ENCODE results near the gene ZSWIM6. TPM values are rescaled to one million over a fixed set of nuclear protein-coding genes. Genes with fewer than 3 reads are reported as not detected.

Gene ZSWIM6
- total and polyA plus RNA-seq, 12 donors = 2.1 to 10.3 (median 6.7) TPM

DNA sequence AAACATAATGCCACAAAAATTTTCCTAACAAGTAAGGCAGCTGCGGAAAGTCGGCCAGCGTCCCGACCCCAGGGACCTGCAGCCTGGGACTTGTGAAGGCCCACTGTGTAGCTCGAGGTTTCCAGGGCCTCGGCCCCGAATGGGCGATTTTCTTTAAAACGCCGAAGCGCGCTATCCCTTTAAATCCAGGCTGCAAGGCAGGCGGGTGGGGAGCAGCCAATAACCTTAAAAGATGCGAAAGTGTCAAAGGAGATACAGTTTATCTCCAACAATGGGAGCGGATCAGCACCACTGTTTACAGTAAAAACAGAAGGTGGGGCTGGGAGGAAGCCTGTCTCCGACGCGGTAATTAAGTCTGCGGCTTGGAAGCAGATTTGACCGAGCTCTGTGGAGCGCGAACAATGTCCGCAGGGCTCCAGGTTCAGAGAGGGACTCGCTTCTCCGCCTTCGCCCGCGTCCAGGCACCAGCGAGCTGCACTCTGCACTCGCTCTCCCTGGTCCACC, 1.7 kb upstream of the ZSWIM6 start:
- no peaks in the 10 kb centered on the region for H3K36me3 ChIP-seq

DNA sequence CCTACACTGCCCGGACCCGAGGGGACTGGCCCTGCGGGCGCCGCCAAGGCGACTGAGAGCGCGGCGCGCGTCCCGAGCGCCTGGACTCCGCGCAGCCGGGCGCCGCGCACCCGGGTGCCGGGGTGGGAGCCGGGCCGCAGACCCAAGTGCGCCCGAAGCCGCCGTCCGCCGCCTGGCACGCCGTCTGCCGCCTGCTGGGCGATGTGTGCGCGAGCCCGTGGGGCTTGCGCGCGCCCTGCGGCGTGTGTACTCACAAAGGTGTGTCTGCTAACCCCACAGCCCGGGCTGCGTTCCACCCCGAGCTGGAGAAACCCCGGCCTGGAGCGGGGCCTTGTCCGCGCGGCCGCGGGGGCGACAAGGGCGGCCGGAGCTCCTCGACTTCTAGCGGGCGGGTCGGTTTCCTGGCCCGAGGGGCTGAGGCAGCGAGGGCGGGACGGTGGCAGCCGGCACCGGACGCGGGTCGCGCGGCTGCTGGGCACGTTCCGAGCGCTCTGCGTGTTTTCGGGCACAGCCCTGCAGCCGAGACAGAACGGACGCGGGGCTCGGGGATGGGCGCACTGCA, 1.1 kb upstream of the ZSWIM6 start:
- 0 to 1% methylated on average over 75 to 80 of the region's 80 CpGs for WGBS, 2 donors
- no peaks in the 10 kb centered on the region for H3K9me3 ChIP-seq
- peak; percentile 60 to 78 for DNase-seq
- TF ChIP-seq, protein P1, sequence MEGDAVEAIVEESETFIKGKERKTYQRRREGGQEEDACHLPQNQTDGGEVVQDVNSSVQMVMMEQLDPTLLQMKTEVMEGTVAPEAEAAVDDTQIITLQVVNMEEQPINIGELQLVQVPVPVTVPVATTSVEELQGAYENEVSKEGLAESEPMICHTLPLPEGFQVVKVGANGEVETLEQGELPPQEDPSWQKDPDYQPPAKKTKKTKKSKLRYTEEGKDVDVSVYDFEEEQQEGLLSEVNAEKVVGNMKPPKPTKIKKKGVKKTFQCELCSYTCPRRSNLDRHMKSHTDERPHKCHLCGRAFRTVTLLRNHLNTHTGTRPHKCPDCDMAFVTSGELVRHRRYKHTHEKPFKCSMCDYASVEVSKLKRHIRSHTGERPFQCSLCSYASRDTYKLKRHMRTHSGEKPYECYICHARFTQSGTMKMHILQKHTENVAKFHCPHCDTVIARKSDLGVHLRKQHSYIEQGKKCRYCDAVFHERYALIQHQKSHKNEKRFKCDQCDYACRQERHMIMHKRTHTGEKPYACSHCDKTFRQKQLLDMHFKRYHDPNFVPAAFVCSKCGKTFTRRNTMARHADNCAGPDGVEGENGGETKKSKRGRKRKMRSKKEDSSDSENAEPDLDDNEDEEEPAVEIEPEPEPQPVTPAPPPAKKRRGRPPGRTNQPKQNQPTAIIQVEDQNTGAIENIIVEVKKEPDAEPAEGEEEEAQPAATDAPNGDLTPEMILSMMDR (IDR thresholded peaks at IDR 0.05) = peak; percentile 30 to 66 (median 54)
- intact Hi-C loops (cut with DNase I) = loop anchor here in 9 of 10 donors (2.0 to 10.0 kb wide), 15 partner anchors 54 to 386 kb away; partner anchors contain the start of genes SMIM15 (in 9 of the 9), ERCC8 (in 1 of the 9) and NDUFAF2 (in 1 of the 9)
- peak overlapping the region; percentile 50 to 99 (median 84) for H3K4me3 ChIP-seq
- H3K27ac ChIP-seq = peak overlapping the region; percentile 81 to 99 (median 94)
- H3K27me3 ChIP-seq = peaks cover 0 to 3% (median 0%) of the 10 kb centered on the region in 7 donors
- peaks cover 5 to 52% (median 31%) of the 10 kb centered on the region in 9 donors for H3K4me1 ChIP-seq
- ATAC-seq = peak; percentile 15 to 79 (median 34)
- no peaks in the 10 kb centered on the region for H3K36me3 ChIP-seq

More for the DNA sequence above, 1.7 kb upstream of the ZSWIM6 start:
- Histone ChIP-seq H3K27me3 (peaks cover 0 to 3% (median 0%) of the 10 kb centered on the region in 7 donors), H3K27ac (peak overlapping the region; percentile 81 to 99 (median 94)), H3K9me3 (no peaks in the 10 kb centered on the region), H3K4me3 (peak overlapping the region; percentile 50 to 99 (median 84)), H3K4me1 (peaks cover 5 to 47% (median 29%) of the 10 kb centered on the region in 9 donors)
- TF ChIP-seq, protein P1 (IDR thresholded peaks at IDR 0.05) = no peak
- WGBS, 2 donors = 1% methylated on average over 30 of the region's 30 CpGs
- intact Hi-C loops (cut with DNase I) = loop anchor here in 9 of 10 donors (2.0 to 10.0 kb wide), 15 partner anchors 53 to 386 kb away; partner anchors contain the start of genes SMIM15 (in 9 of the 9), ERCC8 (in 1 of the 9) and NDUFAF2 (in 1 of the 9)
- DNase-seq (peak; percentile 21 to 33), ATAC-seq (no peak)

GRCh38 chr5:61332358-61332749, 296 bp downstream of the ZSWIM6 start:
- TF ChIP-seq, protein P1 (IDR thresholded peaks at IDR 0.05) = no peak
- H3K4me3 ChIP-seq = peak overlapping the region in 9 of 10 donors; percentile 50 to 99 (median 84)
- 0 to 2% methylated on average over 56 to 68 of the region's 69 CpGs for WGBS, 2 donors
- peaks cover 5 to 52% (median 31%) of the 10 kb centered on the region in 9 donors for H3K4me1 ChIP-seq
- ATAC-seq (no peak), DNase-seq (peak; percentile 25 to 56)
- peaks cover 0 to 3% (median 0%) of the 10 kb centered on the region in 7 donors for H3K27me3 ChIP-seq
- intact Hi-C loops (cut with DNase I) = loop anchor here in 9 of 10 donors (2.0 to 10.0 kb wide), 16 partner anchors 55 to 388 kb away; partner anchors contain the start of genes SMIM15 (in 7 of the 9), ERCC8 (in 1 of the 9) and NDUFAF2 (in 1 of the 9)
- peak overlapping the region in 9 of 10 donors; percentile 61 to 97 (median 84) for H3K27ac ChIP-seq
- H3K9me3 ChIP-seq = peaks cover 0 to 3% (median 0%) of the 10 kb centered on the region in 11 donors
- H3K36me3 ChIP-seq = no peaks in the 10 kb centered on the region

DNA sequence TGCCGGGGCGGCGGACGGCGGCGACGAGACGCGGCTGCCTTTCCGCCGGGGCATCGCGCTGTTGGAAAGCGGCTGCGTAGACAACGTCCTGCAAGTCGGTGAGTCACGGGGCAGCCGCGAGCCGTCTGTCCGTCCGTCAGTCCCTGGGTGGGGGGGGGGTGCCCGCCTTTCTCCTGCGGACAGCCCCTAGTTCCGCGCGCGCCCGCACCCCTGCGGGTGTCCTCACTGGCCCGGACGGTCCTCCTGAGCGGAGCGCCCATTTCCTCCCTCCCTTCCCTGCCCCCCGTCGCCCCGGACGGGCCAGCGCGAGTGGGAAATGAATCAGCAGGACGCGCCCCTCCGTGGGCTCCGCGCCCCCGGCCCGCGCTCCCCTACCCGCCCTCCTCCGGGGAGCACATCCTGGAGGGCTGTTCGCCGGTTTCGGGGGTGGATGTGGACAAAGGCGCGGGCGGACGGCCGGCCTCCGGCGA, 828 bp downstream of the ZSWIM6 start:
- peak overlapping the region; percentile 80 to 99 (median 90) for H3K4me3 ChIP-seq
- H3K4me1 ChIP-seq = peaks cover 5 to 46% (median 31%) of the 10 kb centered on the region in 9 donors
- ATAC-seq = peak in 2 of 8 donors; percentile 1
- peak in 1 of 2 donors; percentile 52 for DNase-seq
- intact Hi-C loops (cut with DNase I) = loop anchor here in 9 of 10 donors (2.0 to 10.0 kb wide), 16 partner anchors 56 to 388 kb away; partner anchors contain the start of genes SMIM15 (in 7 of the 9), ERCC8 (in 1 of the 9) and NDUFAF2 (in 1 of the 9)
- H3K27ac ChIP-seq = peak overlapping the region; percentile 65 to 93 (median 84)
- TF ChIP-seq, protein P1 (IDR thresholded peaks at IDR 0.05) = no peak
- no peaks in the 10 kb centered on the region for H3K36me3 ChIP-seq
- peaks cover 0 to 3% (median 0%) of the 10 kb centered on the region in 11 donors for H3K9me3 ChIP-seq
- peaks cover 0 to 3% (median 0%) of the 10 kb centered on the region in 7 donors for H3K27me3 ChIP-seq
- WGBS, 2 donors = 0 to 1% methylated on average over 48 to 61 of the region's 61 CpGs

Measured in heart right ventricle (tissue), 16 donors.